Stimulated activated CD8-positive, alpha-beta memory T cell treated with anti-CD3 and anti-CD28 coated beads, Interleukin-15, amount 100 ng/mL, for 1 hour (primary cell): Measurements from ENCODE around the gene EHD4.

Experiments used
- DNase-seq: peaks from one replicate; pipeline ENCODE4 v3.0.0-alpha.2; 2020; ENCODE audit warnings: low read depth

EHD4 gene

DNA sequence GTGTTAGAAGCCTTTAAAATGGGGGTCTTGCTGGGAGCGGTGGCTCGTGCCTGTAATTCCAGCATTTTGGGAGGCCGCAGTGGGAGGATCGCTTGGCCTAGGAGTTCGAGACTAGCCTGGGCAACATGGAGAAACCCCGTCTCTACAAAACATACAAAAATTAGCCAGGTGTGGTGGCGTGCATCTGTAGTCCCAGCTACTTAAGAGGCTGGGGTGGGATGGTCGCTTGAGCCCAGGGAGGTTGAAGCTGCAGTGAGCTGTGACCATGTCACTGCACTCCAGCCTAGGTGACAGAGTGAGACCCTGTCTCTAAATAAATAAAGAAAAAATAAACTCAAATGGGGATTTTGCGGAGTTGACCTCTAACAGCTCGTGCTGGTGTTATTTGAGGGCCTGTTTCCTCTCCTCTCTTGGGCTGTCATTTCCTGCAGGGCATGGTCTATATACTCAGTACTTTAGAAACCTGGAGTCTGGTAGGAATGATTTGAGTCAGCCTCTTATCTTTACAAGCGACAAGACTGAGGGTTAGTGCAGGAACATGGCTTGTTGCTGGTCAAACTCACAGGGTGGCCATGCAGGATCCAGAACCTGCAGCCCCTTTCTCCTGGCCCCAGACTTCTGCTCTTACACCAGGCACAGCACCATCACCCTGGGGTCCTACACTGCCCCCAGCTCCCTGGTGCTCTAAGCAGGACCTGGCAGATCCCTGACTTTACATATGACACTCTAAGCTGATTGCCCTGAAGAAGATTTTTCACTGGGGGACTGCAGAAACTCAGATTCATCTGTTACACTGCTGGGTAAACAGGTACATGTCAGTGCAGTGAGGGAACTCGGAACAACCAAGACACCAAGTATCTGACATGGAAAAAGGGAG, 15.1 kb downstream of the EHD4 start:
- DNase-seq = no peak

DNA sequence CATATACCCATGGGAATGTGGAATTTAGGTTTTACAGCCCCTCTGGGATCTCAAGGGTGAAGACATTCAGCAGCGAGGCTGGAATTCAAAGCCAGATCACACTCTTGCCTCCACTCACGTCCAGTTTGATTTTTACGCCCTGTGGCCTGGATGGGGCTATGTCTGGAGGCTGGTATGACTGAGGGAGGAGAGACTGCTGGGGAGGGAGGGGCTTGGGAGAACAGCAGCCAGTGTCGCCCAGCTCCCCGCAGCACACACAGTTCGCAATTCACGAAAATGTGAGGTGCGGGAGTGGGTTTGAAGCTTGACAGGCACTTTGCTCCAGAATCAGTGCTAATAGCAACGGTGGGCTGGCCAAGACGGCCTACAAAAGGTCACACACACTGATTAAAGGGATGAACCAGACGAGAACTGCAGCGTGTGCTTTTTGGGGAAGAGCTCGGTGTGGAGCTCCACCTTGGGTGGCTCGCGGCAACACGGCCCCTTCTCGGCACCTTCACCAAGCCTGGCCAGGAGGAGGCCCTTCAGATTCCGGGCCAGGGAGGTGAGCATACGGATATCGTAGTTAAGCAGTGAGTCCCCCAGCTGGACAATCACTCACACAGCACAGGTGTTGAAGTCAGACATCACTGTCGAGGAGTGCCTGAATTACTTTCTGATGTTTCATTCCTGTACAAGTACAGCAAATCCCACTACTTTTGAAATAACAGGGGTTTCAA, 16.4 kb downstream of the EHD4 start:
- no peak for DNase-seq

GRCh38 chr15:41955100-41955499, 17.3 kb downstream of the EHD4 start:
- no peak for DNase-seq

GRCh38 chr15:41954036-41954435, 18.3 kb downstream of the EHD4 start:
- no peak for DNase-seq

DNA sequence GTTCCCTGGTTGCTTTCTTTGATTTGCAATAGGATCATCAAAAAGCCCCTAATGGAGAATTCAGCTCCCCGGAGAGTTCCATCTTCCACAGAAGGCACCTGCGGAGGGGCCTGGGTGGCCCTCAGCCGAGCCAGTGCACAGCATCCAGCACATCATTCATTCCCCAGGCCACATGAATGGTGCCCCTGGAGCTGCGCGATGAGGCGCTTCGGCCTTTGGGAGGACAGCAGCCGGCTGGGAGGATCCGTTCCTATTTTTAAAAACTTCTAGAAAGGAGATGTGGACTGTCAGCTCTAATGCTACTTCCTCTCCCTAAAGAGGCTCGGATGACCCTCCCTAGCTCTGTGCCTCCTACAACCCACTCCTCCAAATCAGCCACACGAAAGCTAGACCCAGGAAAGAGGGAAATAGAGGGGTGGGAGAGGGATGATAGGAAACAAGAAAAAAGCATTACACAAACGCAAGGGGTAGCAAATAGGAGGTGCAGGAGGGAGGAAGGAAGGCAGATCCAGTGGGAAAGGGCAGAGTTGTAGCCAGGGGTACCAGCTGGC, 20.3 kb downstream of the EHD4 start:
- no peak for DNase-seq

GRCh38 chr15:41951571-41951970, 20.8 kb downstream of the EHD4 start:
- DNase-seq = no peak

DNA sequence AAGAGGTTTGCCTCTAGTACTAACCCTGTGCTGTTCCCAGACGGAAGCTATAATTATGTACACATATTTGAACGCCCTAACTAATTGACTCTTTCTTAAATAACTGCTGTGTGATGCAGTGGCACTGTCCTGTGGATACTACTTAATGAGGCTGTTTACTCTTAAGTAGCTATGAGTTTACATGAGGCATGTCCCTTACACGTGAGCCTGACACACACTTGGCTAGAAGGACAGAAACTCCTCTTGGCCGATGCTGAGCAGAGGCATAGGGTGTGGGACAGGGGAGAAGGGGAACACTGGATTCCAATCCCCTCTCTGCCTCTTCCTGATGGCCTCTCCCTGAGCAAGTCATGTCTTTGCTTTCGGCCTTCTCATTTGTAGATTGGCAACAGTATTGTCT, 21.9 kb downstream of the EHD4 start:
- no peak for DNase-seq

GRCh38 chr15:41950127-41950483, 22.3 kb downstream of the EHD4 start:
- no peak for DNase-seq

- no peak for DNase-seq
These were observed 22.8 kb downstream of the EHD4 start for GRCh38 chr15:41949401-41950126.

- DNase-seq = no peak
These were observed 23.9 kb downstream of the EHD4 start for GRCh38 chr15:41948490-41948889.

GRCh38 chr15:41946970-41947369, 25.4 kb downstream of the EHD4 start:
- no peak for DNase-seq

GRCh38 chr15:41945731-41946130, 26.6 kb downstream of the EHD4 start:
- no peak for DNase-seq

GRCh38 chr15:41945221-41945620, 27.1 kb downstream of the EHD4 start:
- DNase-seq = no peak

GRCh38 chr15:41944313-41944940, 27.9 kb downstream of the EHD4 start:
- DNase-seq = no peak

DNA sequence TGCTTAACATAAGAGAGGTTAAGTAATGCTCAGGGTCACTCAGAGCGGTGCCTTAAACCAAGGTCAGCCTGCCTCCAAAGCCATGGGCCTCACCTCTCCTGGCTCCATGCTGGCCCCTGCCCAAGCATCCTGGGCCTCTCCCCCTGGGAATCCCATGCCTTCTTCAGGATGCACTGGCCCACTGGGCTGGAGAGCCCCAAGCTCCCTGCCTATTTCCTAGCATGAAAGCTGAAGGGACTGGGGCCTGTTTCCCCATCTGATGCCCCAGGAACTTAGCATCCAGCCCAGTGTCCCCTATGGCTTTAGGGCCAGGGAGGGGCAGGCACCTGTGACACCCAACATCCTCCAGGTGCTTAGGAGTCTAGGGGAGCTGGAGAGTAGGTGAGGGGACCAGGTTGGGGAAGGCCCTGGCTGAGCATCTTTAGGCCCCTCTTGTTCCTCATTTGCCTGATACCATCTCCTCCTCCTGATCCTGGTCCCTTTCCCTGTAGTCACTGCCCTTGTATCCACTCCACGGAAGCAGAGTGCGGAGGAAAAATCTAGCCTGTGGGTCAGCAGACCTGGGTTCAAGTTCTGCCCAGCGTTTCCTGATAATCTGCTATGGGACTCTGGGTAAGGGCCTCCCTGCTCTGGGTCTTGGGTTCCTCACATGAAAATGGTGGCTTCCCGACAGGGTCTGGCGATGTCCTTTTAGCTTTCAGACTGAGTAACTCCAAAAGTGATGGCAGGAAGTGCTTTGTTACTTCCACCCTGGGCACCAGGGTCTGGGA, 28.6 kb downstream of the EHD4 start:
- DNase-seq = no peak

- DNase-seq = no peak
These were observed 29.5 kb downstream of the EHD4 start for GRCh38 chr15:41942886-41943285.

GRCh38 chr15:41941644-41942415, 30.5 kb downstream of the EHD4 start:
- no peak for DNase-seq

GRCh38 chr15:41940441-41940857, 31.9 kb downstream of the EHD4 start:
- no peak for DNase-seq

DNA sequence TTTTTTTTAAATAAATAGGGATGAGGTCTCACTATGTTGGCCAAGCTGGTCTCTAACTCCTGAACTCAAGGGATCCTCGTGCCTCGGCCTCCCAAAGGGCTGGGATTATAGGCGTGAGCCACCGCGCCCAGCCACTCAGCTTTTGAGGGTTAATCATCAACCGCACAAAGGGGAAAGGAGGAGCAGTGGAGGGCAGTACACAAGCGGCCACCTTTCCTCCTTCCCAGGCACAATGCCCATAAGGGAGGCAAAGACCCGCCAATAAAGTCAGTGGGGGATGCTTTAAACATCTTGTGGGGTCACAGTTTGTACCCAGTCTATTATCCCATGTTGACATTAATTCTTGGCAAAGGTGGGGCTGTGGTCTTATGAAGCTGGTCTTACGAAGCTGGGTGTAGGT, 32.4 kb downstream of the EHD4 start:
- DNase-seq = no peak

GRCh38 chr15:41937568-41937923, 34.8 kb downstream of the EHD4 start:
- no peak for DNase-seq
